Trophoblast cell (in vitro differentiated cells and primary cell): ENCODE data around the gene THBS3.
"Not testable (repeated sequence)": the region's sequence is repeated elsewhere in the genome, so short reads cannot be mapped to it uniquely, and the experiment has no call there.

Experiments
- DNase-seq, 2 donors: peaks; one replicate each; pipeline ENCODE4 v3.0.0-alpha.2; 2016
- H2AFZ ChIP-seq: 2 replicates; pipeline ENCODE4 v1.6.1; 2013; ENCODE audit warnings: low read length, moderate library complexity, mild to moderate bottlenecking; ENCODE audit not compliant: insufficient read depth, poor library complexity
- H2AK5ac ChIP-seq: 2 replicates; pipeline ENCODE4 v1.6.1; 2013; ENCODE audit warnings: mild to moderate bottlenecking, low read length
- H2BK120ac ChIP-seq: 2 replicates; pipeline ENCODE4 v1.6.1; 2013; ENCODE audit warnings: low read length, mild to moderate bottlenecking, moderate library complexity; ENCODE audit not compliant: insufficient read depth, poor library complexity
- H2BK12ac ChIP-seq: 2 replicates; pipeline ENCODE4 v1.6.1; 2013; ENCODE audit warnings: mild to moderate bottlenecking, low read length, moderate library complexity
- H2BK5ac ChIP-seq: 2 replicates; pipeline ENCODE4 v1.6.1; 2013; ENCODE audit warnings: low read length, low read depth, moderate library complexity, mild to moderate bottlenecking; ENCODE audit not compliant: poor library complexity
- H3K14ac ChIP-seq: 2 replicates; pipeline ENCODE4 v1.6.1; 2013; ENCODE audit warnings: mild to moderate bottlenecking, low read length
- H3K18ac ChIP-seq: 2 replicates; pipeline ENCODE4 v1.6.1; 2013; ENCODE audit warnings: mild to moderate bottlenecking, low read length
- H3K23ac ChIP-seq: 2 replicates; pipeline ENCODE4 v1.6.1; 2013; ENCODE audit warnings: low read length
- H3K27ac ChIP-seq: 2 replicates; pipeline ENCODE4 v1.5.1; 2013; ENCODE audit warnings: low read depth, mild to moderate bottlenecking, inconsistent platforms, low read length, moderate library complexity
- H3K27me3 ChIP-seq: 2 replicates; pipeline ENCODE4 v1.6.1; 2013; ENCODE audit warnings: inconsistent platforms, mild to moderate bottlenecking, low read length, moderate library complexity; ENCODE audit not compliant: insufficient read depth
- H3K36me3 ChIP-seq, 2 experiments: 1 replicate in 1 of 2; 2 replicates in 1 of 2; pipeline ENCODE4 v1.6.1; 2013; ENCODE audit warnings: low read length in 2 of 2, mild to moderate bottlenecking in 2 of 2, moderate library complexity in 1 of 2; ENCODE audit not compliant: insufficient read depth in 2 of 2, control insufficient read depth in 1 of 2
- H3K4ac ChIP-seq: 2 replicates; pipeline ENCODE4 v1.6.1; 2013; ENCODE audit warnings: low read depth, mild to moderate bottlenecking, low read length, moderate library complexity
- H3K4me1 ChIP-seq, 2 experiments: 1 replicate in 1 of 2; 2 replicates in 1 of 2; pipeline ENCODE4 v1.6.1; 2013; ENCODE audit warnings: low read length in 2 of 2, mild to moderate bottlenecking in 2 of 2, moderate library complexity in 1 of 2; ENCODE audit not compliant: insufficient read depth in 2 of 2, control insufficient read depth in 1 of 2
- H3K4me2 ChIP-seq: 2 replicates; pipeline ENCODE4 v1.6.1; 2013; ENCODE audit warnings: inconsistent platforms, mild to moderate bottlenecking, low read length, moderate library complexity
- H3K4me3 ChIP-seq: 2 replicates; pipeline ENCODE4 v1.5.1; 2013; ENCODE audit warnings: mild to moderate bottlenecking, low read depth, low read length, inconsistent platforms
- H3K79me1 ChIP-seq: one replicate; pipeline ENCODE4 v1.6.1; 2013; ENCODE audit warnings: low read length
- H3K79me2 ChIP-seq: 2 replicates; pipeline ENCODE4 v1.6.1; 2013; ENCODE audit warnings: low read length, mild to moderate bottlenecking; ENCODE audit not compliant: control insufficient read depth, insufficient read depth, poor library complexity
- H3K9ac ChIP-seq: 2 replicates; pipeline ENCODE4 v1.6.1; 2013; ENCODE audit warnings: mild to moderate bottlenecking, low read length
- H3K9me3 ChIP-seq: 2 replicates; pipeline ENCODE4 v1.6.1; 2013; ENCODE audit warnings: low read depth, mild to moderate bottlenecking, control low read depth, inconsistent platforms, low read length; ENCODE audit not compliant: insufficient read depth
- H4K12ac ChIP-seq: 2 replicates; pipeline ENCODE4 v1.6.1; 2013; ENCODE audit warnings: low read depth, mild to moderate bottlenecking, low read length, moderate library complexity
- H4K8ac ChIP-seq: 2 replicates; pipeline ENCODE4 v1.6.1; 2013; ENCODE audit warnings: low read depth, mild to moderate bottlenecking, low read length, moderate library complexity
- H4K91ac ChIP-seq: one replicate; pipeline ENCODE4 v1.6.1; 2013; ENCODE audit warnings: low read depth, mild to moderate bottlenecking, low read length, moderate library complexity
- WGBS: extraction: QIAGEN DNeasy Blood & Tissue Kit; methylation state at CpG from one replicate; pipeline ENCODE4 v1.1.7; 2013; ENCODE audit warnings: missing lambda C conversion rate; ENCODE audit not compliant: insufficient read length, insufficient coverage; ENCODE audit errors: extremely low coverage; 5-methylcytosine and 5-hydroxymethylcytosine counted together

THBS3 gene

GRCh38 chr1:155246796-155247195 is 39.1 kb upstream of the THBS3 start:
- H3K4ac ChIP-seq, H3K4me3 ChIP-seq, H3K9me3 ChIP-seq, H3K27ac ChIP-seq, H3K23ac ChIP-seq, H4K91ac ChIP-seq, H4K8ac ChIP-seq, H3K14ac ChIP-seq, DNase-seq, H3K9ac ChIP-seq, H3K4me2 ChIP-seq, H3K4me1 ChIP-seq, H2BK12ac ChIP-seq, H4K12ac ChIP-seq, H2AFZ ChIP-seq, H2AK5ac ChIP-seq, H3K18ac ChIP-seq, H3K27me3 ChIP-seq, H2BK5ac ChIP-seq, H3K79me2 ChIP-seq, H2BK120ac ChIP-seq: not testable (repeated sequence)
- peaks cover 16 to 23% of the 10 kb centered on the region in 2 experiments for H3K36me3 ChIP-seq
- peaks cover 10% of the 10 kb centered on the region for H3K79me1 ChIP-seq
- whole genome bisulfite sequencing: no CpG with 5 or more reads among the region's 3 CpGs

GRCh38 chr1:155245163-155245524 is 37.4 kb upstream of the THBS3 start:
- Histone ChIP-seq H3K79me2 (peaks cover 1% of the 10 kb centered on the region), H3K36me3 (peaks cover 16 to 17% of the 10 kb centered on the region in 2 experiments), H2BK120ac (peak overlapping the region; percentile 36), H3K14ac (peak overlapping the region; percentile 65), H2BK5ac (peak overlapping the region; percentile 55), H2AFZ (peak overlapping the region; percentile 70), H3K4me3 (peak overlapping the region; percentile 7), H3K4ac (no peak overlapping the region), H3K4me2 (peak overlapping the region; percentile 87), H4K12ac (peak overlapping the region; percentile 12), H4K8ac (peak overlapping the region; percentile 79), H3K9me3 (peaks cover 2% of the 10 kb centered on the region), H2BK12ac (no peak overlapping the region), H3K4me1 (peaks cover 2 to 12% of the 10 kb centered on the region in 2 experiments), H2AK5ac (no peak overlapping the region), H3K27ac (peak overlapping the region; percentile 87), H4K91ac (peak overlapping the region; percentile 65), H3K79me1 (peaks cover 8% of the 10 kb centered on the region), H3K18ac (peak overlapping the region; percentile 40), H3K23ac (no peak overlapping the region), H3K9ac (no peak overlapping the region), H3K27me3 (no peaks in the 10 kb centered on the region)
- WGBS: no CpG with 5 or more reads among the region's 8 CpGs
- no peak for DNase-seq

- H3K9ac ChIP-seq: peak overlapping the region; percentile 25
- peak overlapping the region; percentile 55 for H2BK5ac ChIP-seq
- peaks cover 2% of the 10 kb centered on the region for H3K9me3 ChIP-seq
- H3K4me3 ChIP-seq: peak overlapping the region; percentile 53
- peak overlapping the region; percentile 65 for H4K91ac ChIP-seq
- no peak overlapping the region for H2AK5ac ChIP-seq
- peak overlapping the region; percentile 79 for H4K8ac ChIP-seq
- peaks cover 14 to 18% of the 10 kb centered on the region in 2 experiments for H3K36me3 ChIP-seq
- H2AFZ ChIP-seq: peak overlapping the region; percentile 70
- peak; percentile 98 to 99 for DNase-seq
- H2BK120ac ChIP-seq: peak overlapping the region; percentile 36
- H3K23ac ChIP-seq: no peak overlapping the region
- no peak overlapping the region for H2BK12ac ChIP-seq
- no peak overlapping the region for H3K4ac ChIP-seq
- peaks cover 1% of the 10 kb centered on the region for H3K79me2 ChIP-seq
- peak overlapping the region; percentile 87 for H3K27ac ChIP-seq
- peak overlapping the region; percentile 65 for H3K14ac ChIP-seq
- H3K27me3 ChIP-seq: no peaks in the 10 kb centered on the region
- peaks cover 8% of the 10 kb centered on the region for H3K79me1 ChIP-seq
- H3K4me2 ChIP-seq: peak overlapping the region; percentile 87
- H4K12ac ChIP-seq: peak overlapping the region; percentile 12
- WGBS: no CpG with 5 or more reads among the region's 53 CpGs
- H3K18ac ChIP-seq: peak overlapping the region; percentile 40
- peaks cover 2 to 14% of the 10 kb centered on the region in 2 experiments for H3K4me1 ChIP-seq
These were observed 36.9 kb upstream of the THBS3 start for GRCh38 chr1:155244368-155245162.

GRCh38 chr1:155242805-155243358 is 35.2 kb upstream of the THBS3 start:
- Histone ChIP-seq H4K8ac (no peak overlapping the region), H4K12ac (no peak overlapping the region), H3K79me1 (peaks cover 8% of the 10 kb centered on the region), H3K4ac (no peak overlapping the region), H3K9ac (no peak overlapping the region), H3K9me3 (peaks cover 2% of the 10 kb centered on the region), H3K4me1 (peaks cover 2 to 14% of the 10 kb centered on the region in 2 experiments), H4K91ac (no peak overlapping the region), H3K79me2 (peaks cover 1% of the 10 kb centered on the region), H3K4me2 (peak overlapping the region; percentile 55), H2BK5ac (no peak overlapping the region), H3K4me3 (no peak overlapping the region), H3K23ac (no peak overlapping the region), H2BK120ac (no peak overlapping the region), H3K36me3 (peaks cover 7 to 14% of the 10 kb centered on the region in 2 experiments), H2BK12ac (no peak overlapping the region), H3K27ac (no peak overlapping the region), H2AFZ (no peak overlapping the region), H2AK5ac (no peak overlapping the region), H3K27me3 (no peaks in the 10 kb centered on the region), H3K14ac (no peak overlapping the region), H3K18ac (no peak overlapping the region)
- DNase-seq: peak in 1 of 2 donors; percentile 49
- WGBS: no CpG with 5 or more reads among the region's 3 CpGs
